ENCODE measurements around the gene EIF5B.

DNA sequence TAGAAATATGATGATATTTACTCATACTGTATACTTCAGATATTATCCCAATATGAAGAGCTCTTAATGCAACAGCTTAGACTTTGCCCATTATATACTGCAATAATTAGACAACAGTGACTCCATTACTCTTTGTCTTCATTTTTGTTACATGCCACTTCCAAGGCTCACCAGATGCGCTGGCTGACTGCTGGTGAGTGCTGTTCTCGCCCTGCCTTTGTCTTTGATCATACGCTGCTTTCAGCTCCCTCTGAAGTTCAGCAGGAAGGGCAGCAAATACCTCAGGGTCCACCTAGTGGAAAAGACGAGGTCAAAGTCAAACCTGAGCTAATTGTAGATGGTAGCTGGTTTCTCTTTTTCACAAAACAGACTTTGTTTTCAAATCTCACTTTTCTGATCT lies 66.3 kb downstream of the EIF5B start:
- TF ChIP-seq, protein P1, sequence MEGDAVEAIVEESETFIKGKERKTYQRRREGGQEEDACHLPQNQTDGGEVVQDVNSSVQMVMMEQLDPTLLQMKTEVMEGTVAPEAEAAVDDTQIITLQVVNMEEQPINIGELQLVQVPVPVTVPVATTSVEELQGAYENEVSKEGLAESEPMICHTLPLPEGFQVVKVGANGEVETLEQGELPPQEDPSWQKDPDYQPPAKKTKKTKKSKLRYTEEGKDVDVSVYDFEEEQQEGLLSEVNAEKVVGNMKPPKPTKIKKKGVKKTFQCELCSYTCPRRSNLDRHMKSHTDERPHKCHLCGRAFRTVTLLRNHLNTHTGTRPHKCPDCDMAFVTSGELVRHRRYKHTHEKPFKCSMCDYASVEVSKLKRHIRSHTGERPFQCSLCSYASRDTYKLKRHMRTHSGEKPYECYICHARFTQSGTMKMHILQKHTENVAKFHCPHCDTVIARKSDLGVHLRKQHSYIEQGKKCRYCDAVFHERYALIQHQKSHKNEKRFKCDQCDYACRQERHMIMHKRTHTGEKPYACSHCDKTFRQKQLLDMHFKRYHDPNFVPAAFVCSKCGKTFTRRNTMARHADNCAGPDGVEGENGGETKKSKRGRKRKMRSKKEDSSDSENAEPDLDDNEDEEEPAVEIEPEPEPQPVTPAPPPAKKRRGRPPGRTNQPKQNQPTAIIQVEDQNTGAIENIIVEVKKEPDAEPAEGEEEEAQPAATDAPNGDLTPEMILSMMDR (IDR thresholded peaks at IDR 0.05) = no peak
- no peak for TF ChIP-seq POLR2A (IDR thresholded peaks at IDR 0.05)

Measured in ovary (tissue), 3 donors.